Measurements from ENCODE around the gene POC1B. TPM values are rescaled to one million over a fixed set of nuclear protein-coding genes. Genes with fewer than 3 reads are reported as not detected.

POC1B gene
- total RNA-seq = 10 to 100 TPM; 18.3 to 35.8 TPM

GRCh38 chr12:89525824-89526770, at the start of gene POC1B:
Gene POC1B (minus strand): TSS chr12:89526047. CDS start chr12:89525895, 152 bp downstream.
- peak within 1 kb of the TSS; percentile 92 to 95 for H3K27ac Mint-ChIP-seq
- peaks cover 21 to 23% of the 10 kb centered on the region in 2 donors for H3K36me3 Mint-ChIP-seq
- no peaks in the 10 kb centered on the region for H3K9me3 Mint-ChIP-seq
- ATAC-seq = peak; percentile 60 to 78
- peak; percentile 74 to 76 for DNase-seq (ENCODE audit: low spot score in 2 of 2)

DNA sequence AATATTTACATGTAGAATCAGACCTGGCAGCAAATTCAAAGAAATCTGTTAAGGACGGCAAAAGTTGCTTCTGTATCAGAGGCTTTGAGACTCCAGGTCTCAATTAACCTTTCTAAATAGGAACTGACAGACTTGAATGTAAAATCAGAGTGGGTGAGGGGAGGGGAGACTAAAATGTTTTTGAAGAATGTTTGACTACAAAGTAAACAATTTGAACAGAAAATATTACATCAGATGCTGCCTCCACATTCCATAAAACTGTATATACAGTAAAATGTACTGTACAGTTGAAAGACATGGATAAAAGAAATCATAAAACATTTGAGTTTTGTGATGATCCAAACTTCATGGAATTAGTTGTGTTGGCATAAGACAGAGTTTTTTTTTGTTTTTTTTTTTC, 49.5 kb upstream of the POC1B start:
- no peaks in the 10 kb centered on the region for H3K36me3 Mint-ChIP-seq
- ATAC-seq (no peak), DNase-seq (ENCODE audit: low spot score in 2 of 2) (no peak)

DNA sequence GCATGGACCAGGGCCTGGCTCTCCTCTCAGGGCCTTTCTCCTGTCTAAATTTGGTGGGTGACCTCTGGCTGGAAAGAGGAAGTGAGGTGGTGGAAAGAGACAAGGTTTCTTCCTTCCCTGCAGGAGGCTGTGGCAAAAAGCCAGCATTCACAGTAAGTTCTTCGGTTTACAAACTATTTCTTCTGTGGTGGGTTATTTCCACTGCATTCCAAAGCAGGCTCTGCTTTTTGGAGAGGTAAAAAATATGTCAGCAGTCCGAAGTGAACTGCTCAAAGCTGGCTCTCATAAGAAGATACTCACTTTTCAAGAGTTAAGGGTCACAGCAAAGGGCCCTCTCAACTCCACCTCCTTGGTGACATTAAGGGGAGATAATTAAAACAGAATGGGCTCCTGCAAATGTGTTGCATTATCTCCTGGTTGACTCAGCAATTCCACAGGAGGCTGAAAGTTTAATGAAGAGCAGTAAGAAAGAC, 48.9 kb upstream of the POC1B start:
- H3K36me3 Mint-ChIP-seq = no peaks in the 10 kb centered on the region
- ATAC-seq (no peak), DNase-seq (ENCODE audit: low spot score in 2 of 2) (no peak)
- no peak overlapping the region for H3K27ac Mint-ChIP-seq
- H3K9me3 Mint-ChIP-seq = no peaks in the 10 kb centered on the region

More for the DNA sequence above, 49.5 kb upstream of the POC1B start:
- H3K27ac Mint-ChIP-seq = no peak overlapping the region
- H3K9me3 Mint-ChIP-seq = no peaks in the 10 kb centered on the region

- no peaks in the 10 kb centered on the region for H3K9me3 Mint-ChIP-seq
- H3K27ac Mint-ChIP-seq = no peak overlapping the region
- no peaks in the 10 kb centered on the region for H3K36me3 Mint-ChIP-seq
- DNase-seq (ENCODE audit: low spot score in 2 of 2) (no peak), ATAC-seq (no peak)
Observed at GRCh38 chr12:89573051-89573810, 47.4 kb upstream of the POC1B start.

DNA sequence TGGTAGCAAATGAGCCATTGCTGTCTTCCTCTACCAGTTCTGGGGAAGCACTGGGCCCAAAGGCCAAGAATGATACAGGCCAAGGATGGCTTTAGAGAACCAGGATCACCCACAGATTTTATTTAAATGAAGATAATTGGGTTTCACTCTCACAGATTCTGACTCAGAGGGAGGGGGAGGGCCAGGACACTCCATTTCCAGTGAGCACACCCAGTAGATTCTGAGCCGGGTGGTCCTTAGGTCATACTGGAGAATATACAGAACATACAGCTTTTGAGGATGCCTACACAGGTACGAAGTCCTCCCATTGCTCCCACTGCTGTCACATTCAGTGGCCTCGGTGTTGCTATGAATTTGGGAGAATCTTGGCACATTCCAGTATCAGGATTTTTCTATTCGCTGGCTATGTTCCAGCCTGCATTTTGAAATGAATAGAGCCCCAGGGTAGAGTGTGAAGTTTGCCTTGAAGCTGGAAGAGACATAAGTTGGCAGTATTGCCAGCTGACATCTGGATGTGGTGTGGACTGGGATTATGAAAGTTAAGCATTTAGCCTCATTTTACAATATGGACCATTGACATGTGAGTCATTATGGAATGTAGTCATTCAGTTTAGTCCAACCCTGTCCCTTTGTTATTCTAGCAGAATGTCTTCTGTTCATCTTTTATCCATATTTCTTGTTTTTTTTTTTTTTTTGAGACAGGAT, 45.8 kb upstream of the POC1B start:
- H3K27ac Mint-ChIP-seq = no peak overlapping the region
- ATAC-seq = no peak
- H3K36me3 Mint-ChIP-seq = no peaks in the 10 kb centered on the region
- DNase-seq (ENCODE audit: low spot score in 2 of 2) = no peak
- H3K9me3 Mint-ChIP-seq = no peaks in the 10 kb centered on the region

- Mint-ChIP-seq H3K9me3 (no peaks in the 10 kb centered on the region), H3K36me3 (no peaks in the 10 kb centered on the region), H3K27ac (no peak overlapping the region)
- ATAC-seq = no peak
- no peak for DNase-seq (ENCODE audit: low spot score in 2 of 2)
Observed at GRCh38 chr12:89568484-89568883, 42.6 kb upstream of the POC1B start.

DNA sequence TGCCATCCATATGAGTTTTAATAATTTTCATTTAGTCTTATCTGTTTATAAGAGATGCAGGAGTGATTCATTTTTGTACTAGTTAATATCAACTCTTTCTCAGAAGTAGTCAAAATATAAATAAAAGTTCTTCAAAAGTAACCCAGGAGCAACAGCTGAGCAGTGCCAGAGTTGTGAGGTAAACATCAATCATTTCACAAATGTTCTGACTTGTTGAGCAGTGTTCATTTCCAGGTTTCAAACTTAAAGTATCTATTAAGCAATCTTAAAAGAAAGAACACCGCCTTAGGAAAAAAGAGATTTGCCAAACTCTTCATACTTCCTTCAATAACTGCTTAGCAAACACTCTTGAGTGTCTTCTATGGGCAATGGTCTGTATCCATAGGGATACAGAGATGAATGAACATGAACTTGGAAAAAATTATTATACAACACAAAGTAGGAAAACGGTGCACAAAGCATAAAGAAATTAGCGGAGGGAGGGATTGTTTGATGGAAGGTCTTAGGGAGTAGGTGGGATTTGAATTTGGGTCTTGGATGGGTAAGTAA, 41.9 kb upstream of the POC1B start:
- H3K36me3 Mint-ChIP-seq = no peaks in the 10 kb centered on the region
- no peak overlapping the region for H3K27ac Mint-ChIP-seq
- no peaks in the 10 kb centered on the region for H3K9me3 Mint-ChIP-seq
- ATAC-seq (no peak), DNase-seq (ENCODE audit: low spot score in 2 of 2) (no peak)

DNA sequence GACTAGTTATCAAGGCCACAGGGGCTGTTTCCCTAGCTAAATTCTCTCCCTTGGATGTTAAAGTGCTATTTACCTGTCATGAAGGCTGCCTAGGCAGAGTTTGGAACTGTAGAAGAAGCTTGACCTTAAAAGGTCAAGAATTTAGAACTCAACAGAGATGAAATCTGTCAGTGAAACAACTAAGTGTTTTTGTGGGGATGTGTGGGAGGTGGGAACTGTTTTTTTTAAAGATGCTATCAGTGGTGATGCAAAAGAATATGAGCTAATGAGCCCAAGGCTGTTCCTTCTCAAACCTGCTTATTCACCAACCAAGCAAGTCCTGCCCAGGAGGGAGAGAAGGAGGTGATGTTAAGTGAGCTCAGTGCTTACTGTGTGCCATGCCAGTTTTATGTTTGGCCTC, 40.8 kb upstream of the POC1B start:
- no peak overlapping the region for H3K27ac Mint-ChIP-seq
- H3K36me3 Mint-ChIP-seq = no peaks in the 10 kb centered on the region
- ATAC-seq (peak; percentile 36 to 55), DNase-seq (ENCODE audit: low spot score in 2 of 2) (no peak)
- no peaks in the 10 kb centered on the region for H3K9me3 Mint-ChIP-seq

- Mint-ChIP-seq H3K36me3 (no peaks in the 10 kb centered on the region), H3K9me3 (no peaks in the 10 kb centered on the region)
- ATAC-seq = no peak
Observed at GRCh38 chr12:89565002-89565401, 39.2 kb upstream of the POC1B start.

DNA sequence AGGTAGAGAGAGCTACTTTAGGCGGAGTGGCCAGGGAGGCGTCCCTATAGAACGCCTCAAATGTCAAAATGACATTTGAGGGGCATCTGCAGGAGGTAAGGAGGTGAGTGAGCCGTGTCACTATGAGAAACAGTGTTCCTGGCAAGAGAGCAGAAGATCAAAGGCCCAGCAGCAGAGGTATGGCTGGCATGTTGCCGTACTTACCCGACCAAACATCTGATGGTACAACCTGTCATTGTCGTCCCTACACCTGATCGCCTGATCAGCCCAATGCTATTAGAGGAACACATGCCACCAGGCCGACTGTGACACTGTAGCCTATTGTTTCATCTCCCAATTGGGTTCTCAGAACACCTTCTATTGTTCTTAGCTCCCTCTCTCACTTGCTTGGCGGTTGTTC, 33.9 kb upstream of the POC1B start:
- ATAC-seq = no peak
- DNase-seq (ENCODE audit: low spot score in 2 of 2) = no peak
- Mint-ChIP-seq H3K27ac (no peak overlapping the region), H3K36me3 (no peaks in the 10 kb centered on the region), H3K9me3 (peaks cover 0 to 6% of the 10 kb centered on the region in 2 donors)

More at GRCh38 chr12:89565002-89565401, 39.2 kb upstream of the POC1B start:
- no peak for DNase-seq (ENCODE audit: low spot score in 2 of 2)
- no peak overlapping the region for H3K27ac Mint-ChIP-seq

DNA sequence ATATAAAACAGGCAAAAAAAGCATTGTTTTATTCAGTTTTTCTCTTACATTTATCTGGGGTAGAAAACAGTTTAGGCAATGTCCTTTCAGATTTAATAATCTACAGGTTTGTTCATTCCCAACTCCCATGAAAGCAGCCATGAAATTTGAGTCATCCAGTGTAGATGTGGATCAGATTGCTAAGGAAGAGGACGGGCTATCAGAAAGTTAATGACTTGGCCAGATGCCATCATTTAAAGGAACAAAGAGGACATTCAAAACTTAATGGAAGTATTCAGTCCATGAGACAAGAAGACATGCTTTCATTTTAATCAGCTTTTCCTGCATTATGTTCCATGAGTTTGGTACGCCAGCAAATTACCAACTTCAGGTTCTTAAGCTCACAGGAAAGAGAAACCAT, 31.1 kb upstream of the POC1B start:
- no peak for DNase-seq (ENCODE audit: low spot score in 2 of 2)
- Mint-ChIP-seq H3K36me3 (peaks cover 0 to 6% of the 10 kb centered on the region in 2 donors), H3K9me3 (peaks cover 5 to 11% of the 10 kb centered on the region in 2 donors), H3K27ac (no peak overlapping the region)
- ATAC-seq = no peak

- no peak for ATAC-seq
- Mint-ChIP-seq H3K9me3 (peaks cover 5 to 11% of the 10 kb centered on the region in 2 donors), H3K36me3 (peaks cover 0 to 8% of the 10 kb centered on the region in 2 donors), H3K27ac (no peak overlapping the region)
- DNase-seq (ENCODE audit: low spot score in 2 of 2) = no peak
Observed at GRCh38 chr12:89552376-89552775, 26.5 kb upstream of the POC1B start.

- H3K9me3 Mint-ChIP-seq = peaks cover 5 to 11% of the 10 kb centered on the region in 2 donors
- peaks cover 0 to 8% of the 10 kb centered on the region in 2 donors for H3K36me3 Mint-ChIP-seq
- ATAC-seq = no peak
- DNase-seq (ENCODE audit: low spot score in 2 of 2) = no peak
- H3K27ac Mint-ChIP-seq = no peak overlapping the region
Observed at GRCh38 chr12:89551747-89552146, 25.9 kb upstream of the POC1B start.

- H3K27ac Mint-ChIP-seq = no peak overlapping the region
- H3K36me3 Mint-ChIP-seq = peaks cover 0 to 3% of the 10 kb centered on the region in 2 donors
- no peak for DNase-seq (ENCODE audit: low spot score in 2 of 2)
- no peak for ATAC-seq
- peaks cover under 1% of the 10 kb centered on the region in 2 donors for H3K9me3 Mint-ChIP-seq
Observed at GRCh38 chr12:89547101-89547500, 21.3 kb upstream of the POC1B start.

DNA sequence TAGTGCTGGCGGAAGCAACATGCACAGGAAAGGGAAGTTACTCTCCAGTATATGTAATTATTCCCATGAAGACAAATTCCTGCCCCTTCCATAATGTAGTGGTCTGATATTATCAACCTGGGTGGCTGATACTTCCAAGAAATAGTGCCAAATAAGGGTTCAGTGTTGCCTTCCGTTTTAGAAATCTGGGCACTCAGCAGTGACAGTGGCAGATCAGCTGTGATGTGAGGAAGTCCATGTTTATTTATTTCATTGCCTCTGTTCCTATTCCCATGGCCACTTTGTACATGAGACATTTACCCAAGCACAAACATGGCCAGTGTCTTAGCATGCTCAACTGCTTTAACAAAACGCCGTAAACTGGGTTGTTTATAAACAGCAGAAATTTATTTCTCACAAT, 20.3 kb upstream of the POC1B start:
- ATAC-seq (no peak), DNase-seq (ENCODE audit: low spot score in 2 of 2) (no peak)
- no peaks in the 10 kb centered on the region for H3K36me3 Mint-ChIP-seq
- no peaks in the 10 kb centered on the region for H3K9me3 Mint-ChIP-seq
- H3K27ac Mint-ChIP-seq = no peak overlapping the region

- H3K27ac Mint-ChIP-seq = no peak overlapping the region
- ATAC-seq (no peak), DNase-seq (ENCODE audit: low spot score in 2 of 2) (no peak)
- H3K9me3 Mint-ChIP-seq = no peaks in the 10 kb centered on the region
- H3K36me3 Mint-ChIP-seq = no peaks in the 10 kb centered on the region
Observed at GRCh38 chr12:89544681-89545184, 18.9 kb upstream of the POC1B start.
